B cell (primary cell): ENCODE data around the gene CCBE1.

ENCODE experiments used
- EZH2 ChIP-seq: IDR thresholded peaks from 2 replicates; pipeline ENCODE4 v1.6.1; 2012; ENCODE audit warnings: borderline replicate concordance, low read depth, mild to moderate bottlenecking, moderate library complexity, low read length; ENCODE audit not compliant: insufficient read depth, poor library complexity, severe bottlenecking
- TF ChIP-seq, protein P1 (sequence below): fragments of 200-600 bp; IDR thresholded peaks from one replicate; pipeline ENCODE4 v1.8.0; 2022; ENCODE audit warnings: antibody characterized with exemption, mild to moderate bottlenecking

DNA sequence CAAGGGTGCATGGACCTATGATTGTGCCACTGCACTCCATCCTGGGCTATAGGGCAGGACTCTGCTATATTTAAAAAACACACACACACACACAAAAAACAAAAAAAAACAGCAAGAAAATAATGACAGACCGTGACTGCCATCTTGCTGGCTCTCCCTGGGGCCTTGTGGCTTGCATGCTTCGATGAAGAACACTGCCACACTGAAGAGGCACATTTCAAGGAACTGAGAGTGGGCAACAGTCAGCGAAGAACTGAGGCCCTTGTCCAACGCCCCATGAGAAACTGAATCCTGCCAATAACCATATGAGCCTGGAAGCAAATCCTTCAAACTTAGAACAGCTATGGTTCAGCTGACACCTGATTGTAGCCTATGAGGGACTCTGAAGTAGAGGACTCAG is 158.1 kb downstream of the CCBE1 start:
- TF ChIP-seq, protein P1, sequence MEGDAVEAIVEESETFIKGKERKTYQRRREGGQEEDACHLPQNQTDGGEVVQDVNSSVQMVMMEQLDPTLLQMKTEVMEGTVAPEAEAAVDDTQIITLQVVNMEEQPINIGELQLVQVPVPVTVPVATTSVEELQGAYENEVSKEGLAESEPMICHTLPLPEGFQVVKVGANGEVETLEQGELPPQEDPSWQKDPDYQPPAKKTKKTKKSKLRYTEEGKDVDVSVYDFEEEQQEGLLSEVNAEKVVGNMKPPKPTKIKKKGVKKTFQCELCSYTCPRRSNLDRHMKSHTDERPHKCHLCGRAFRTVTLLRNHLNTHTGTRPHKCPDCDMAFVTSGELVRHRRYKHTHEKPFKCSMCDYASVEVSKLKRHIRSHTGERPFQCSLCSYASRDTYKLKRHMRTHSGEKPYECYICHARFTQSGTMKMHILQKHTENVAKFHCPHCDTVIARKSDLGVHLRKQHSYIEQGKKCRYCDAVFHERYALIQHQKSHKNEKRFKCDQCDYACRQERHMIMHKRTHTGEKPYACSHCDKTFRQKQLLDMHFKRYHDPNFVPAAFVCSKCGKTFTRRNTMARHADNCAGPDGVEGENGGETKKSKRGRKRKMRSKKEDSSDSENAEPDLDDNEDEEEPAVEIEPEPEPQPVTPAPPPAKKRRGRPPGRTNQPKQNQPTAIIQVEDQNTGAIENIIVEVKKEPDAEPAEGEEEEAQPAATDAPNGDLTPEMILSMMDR, result no peak
- no peak for TF ChIP-seq EZH2
